ENCODE measurements around the gene ITK.

GRCh38 chr5:157214861-157215513, 34.3 kb downstream of the ITK start:
- no peak for TF ChIP-seq CTCF (optimal IDR thresholded peaks at IDR 0.05 in 1 of 3, IDR thresholded peaks at IDR 0.05 in 1 of 3, conservative IDR thresholded peaks at IDR 0.05 in 1 of 3; ENCODE audit: extremely low read depth in 1 of 3, insufficient read depth in 2 of 3, low read length in 3 of 3)
- TF ChIP-seq EZH2 (IDR thresholded peaks at IDR 0.05; ENCODE audit: low read length), result no peak
